Measurements from ENCODE around the gene SVIL. TPM values are rescaled to one million over a fixed set of nuclear protein-coding genes. Genes with fewer than 3 reads are reported as not detected.
"Not testable (repeated sequence)": the region's sequence is repeated elsewhere in the genome, so short reads cannot be mapped to it uniquely, and the experiment has no call there.

Gene SVIL
- total RNA-seq, 1 experiment from 2014 or later = 15.3 TPM

DNA sequence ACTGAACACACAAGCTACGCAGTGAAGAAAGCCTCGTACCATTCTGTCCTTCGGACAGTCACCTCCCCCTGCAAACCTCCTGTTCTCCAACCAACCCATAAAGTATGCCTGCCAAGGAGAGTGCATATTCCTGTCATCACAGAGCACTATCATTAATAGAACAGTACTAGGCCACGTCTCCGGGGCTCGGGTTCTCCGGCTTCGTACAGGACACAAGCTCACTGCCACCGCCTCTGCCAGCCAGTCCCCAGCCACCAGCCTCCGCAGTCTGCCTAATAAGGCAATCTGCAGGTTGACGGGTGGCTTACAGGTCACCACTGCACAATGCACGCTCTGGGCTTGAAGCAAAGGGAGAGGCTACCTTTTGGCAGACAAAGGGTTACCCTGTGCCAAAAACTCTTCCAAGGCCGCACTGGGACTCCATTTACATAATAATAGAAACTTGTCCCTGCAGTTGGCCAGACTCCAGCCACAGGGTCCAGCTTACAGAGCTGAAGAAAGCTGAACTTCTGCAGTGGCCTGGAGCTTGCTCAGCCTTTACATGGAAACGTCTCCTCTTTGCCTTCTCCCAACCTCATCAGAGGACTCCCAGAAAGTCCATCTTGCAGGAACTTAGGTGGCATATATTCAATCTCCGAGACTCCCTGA lies 47.5 kb downstream of the SVIL start:
- not testable (repeated sequence) for H3K4ac ChIP-seq (ENCODE audit: low read depth, low read length); H3K23me2 ChIP-seq (ENCODE audit: insufficient read length, low read depth, low read length, poor library complexity, severe bottlenecking); H4K20me1 ChIP-seq (ENCODE audit: control insufficient read depth, insufficient read depth, insufficient read length); H3K14ac ChIP-seq (ENCODE audit: insufficient read depth, low read length); H3K9ac ChIP-seq (ENCODE audit: extremely low read depth, insufficient read length, low read length); H3K27ac ChIP-seq (ENCODE audit: insufficient read length, low read depth, low read length); H3K27me3 ChIP-seq (ENCODE audit: insufficient read depth, low read length); H3K27me3 Mint-ChIP-seq (ENCODE audit: low read depth); H2BK20ac ChIP-seq (ENCODE audit: low read depth, low read length, poor library complexity, severe bottlenecking); H2BK120ac ChIP-seq (ENCODE audit: low read depth, low read length, poor library complexity, severe bottlenecking); H2AFZ ChIP-seq (ENCODE audit: low read length); H3K79me2 ChIP-seq (ENCODE audit: insufficient read depth, low read length); H2BK12ac ChIP-seq (ENCODE audit: insufficient read length, low read depth, low read length); H3K56ac ChIP-seq (ENCODE audit: insufficient read length, low read depth, low read length); H4K8ac ChIP-seq (replicated peaks; ENCODE audit: insufficient read length, low read depth, low read length); H3K9me3 ChIP-seq (ENCODE audit: control insufficient read depth, low read depth, low read length); H2AK5ac ChIP-seq (ENCODE audit: insufficient read length, low read length); DNase-seq; H3K79me1 ChIP-seq (ENCODE audit: insufficient read depth, low read depth, low read length, poor library complexity, severe bottlenecking); H3K4me1 ChIP-seq (ENCODE audit: insufficient read depth, low read length); H3K36me3 Mint-ChIP-seq (ENCODE audit: insufficient read depth in 1 of 3, low read depth in 3 of 3); H2BK15ac ChIP-seq (ENCODE audit: low read depth, low read length); H3T11ph ChIP-seq (ENCODE audit: low read length); H2BK5ac ChIP-seq (ENCODE audit: insufficient read length, low read length); H3K23ac ChIP-seq (ENCODE audit: insufficient read length, low read depth, low read length); H4K5ac ChIP-seq (ENCODE audit: insufficient read length, low read depth, low read length); H4K91ac ChIP-seq (ENCODE audit: insufficient read length, low read depth, low read length); H3K9me3 Mint-ChIP-seq
- WGBS (ENCODE audit: extremely low coverage, insufficient read length, low lambda C conversion rate) = no CpG with 5 or more reads among the region's 15 CpGs
- H3K4me1 Mint-ChIP-seq = peaks cover 55 to 56% of the 10 kb centered on the region in 2 experiments
- peak overlapping the region; percentile 37 to 38; a peak in 4 of 5 replicates for H3K4me3 Mint-ChIP-seq
- Histone ChIP-seq H3K18ac (ENCODE audit: insufficient read length, low read depth, low read length) (peak overlapping the region; percentile 47), H3K4me2 (ENCODE audit: insufficient read depth, insufficient read length, low read length) (peak overlapping the region; percentile 36)
- H3K27ac Mint-ChIP-seq = peak overlapping the region; percentile 77 to 92 (median 89); a peak in 6 of 7 replicates
